SU-DHL-6 (cell line): ENCODE measurements around the gene CENPC.
"Not testable (repeated sequence)": the region's sequence is repeated elsewhere in the genome, so short reads cannot be mapped to it uniquely, and the experiment has no call there.

ENCODE experiments used
- CTCF ChIP-seq: fragments of 200-600 bp; sonication (generic); IDR thresholded peaks from one replicate; pipeline ENCODE4 v1.5.1; 2017; ENCODE audit warnings: antibody characterized with exemption, mild to moderate bottlenecking, low read length, moderate library complexity; ENCODE audit not compliant: insufficient read depth, poor library complexity, severe bottlenecking
- EZH2phosphoT487 ChIP-seq: fragments of 200-600 bp; sonication (generic), shearing (Covaris generic); conservative IDR thresholded peaks from 2 replicates; pipeline ENCODE4 v1.6.1; 2018; ENCODE audit warnings: mild to moderate bottlenecking, antibody characterized with exemption, low read length, moderate library complexity, mixed read lengths

- not testable (repeated sequence) for TF ChIP-seq CTCF, EZH2phosphoT487
Measured at GRCh38 chr4:67452846-67453205, 92.5 kb downstream of the CENPC start.
